Measurements from ENCODE around the gene TMEM81.

The TMEM81 gene

GRCh38 chr1:205058853-205059252 is 25.4 kb downstream of the TMEM81 start:
- no peak for DNase-seq (ENCODE audit: low read depth)

GRCh38 chr1:205057808-205058575 is 26.3 kb downstream of the TMEM81 start:
- DNase-seq (ENCODE audit: low read depth) = no peak

- no peak for DNase-seq (ENCODE audit: low read depth)
These were observed 27.2 kb downstream of the TMEM81 start for GRCh38 chr1:205056956-205057568.

GRCh38 chr1:205056188-205056611 is 28.1 kb downstream of the TMEM81 start:
- no peak for DNase-seq (ENCODE audit: low read depth)

GRCh38 chr1:205054013-205054412 is 30.2 kb downstream of the TMEM81 start:
- no peak for DNase-seq (ENCODE audit: low read depth)

- DNase-seq (ENCODE audit: low read depth) = no peak
These were observed 31.0 kb downstream of the TMEM81 start for GRCh38 chr1:205053296-205053695.

- no peak for DNase-seq (ENCODE audit: low read depth)
These were observed 31.6 kb downstream of the TMEM81 start for GRCh38 chr1:205052690-205053089.

- DNase-seq (ENCODE audit: low read depth) = no peak
These were observed 34.8 kb downstream of the TMEM81 start for GRCh38 chr1:205049479-205049878.

GRCh38 chr1:205048382-205048781 is 35.9 kb downstream of the TMEM81 start:
- DNase-seq (ENCODE audit: low read depth) = no peak

- no peak for DNase-seq (ENCODE audit: low read depth)
These were observed 36.5 kb downstream of the TMEM81 start for GRCh38 chr1:205047764-205048231.

GRCh38 chr1:205046870-205047269 is 37.4 kb downstream of the TMEM81 start:
- DNase-seq (ENCODE audit: low read depth) = no peak

GRCh38 chr1:205045146-205045545 is 39.1 kb downstream of the TMEM81 start:
- no peak for DNase-seq (ENCODE audit: low read depth)

- no peak for DNase-seq (ENCODE audit: low read depth)
These were observed 39.5 kb downstream of the TMEM81 start for GRCh38 chr1:205044741-205045140.

- DNase-seq (ENCODE audit: low read depth) = no peak
These were observed 40.4 kb downstream of the TMEM81 start for GRCh38 chr1:205043866-205044265.

GRCh38 chr1:205042911-205043806 is 41.1 kb downstream of the TMEM81 start, which contains the start of gene CNTN2:
TSS of gene CNTN2 (plus strand) at chr1:205043212. CDS start at chr1:205053186, 9,974 bp downstream.
- DNase-seq (ENCODE audit: low read depth) = no peak

- no peak for DNase-seq (ENCODE audit: low read depth)
These were observed 42.0 kb downstream of the TMEM81 start for GRCh38 chr1:205041998-205042910.

- no peak for DNase-seq (ENCODE audit: low read depth)
These were observed 43.1 kb downstream of the TMEM81 start for GRCh38 chr1:205041001-205041715.

- no peak for DNase-seq (ENCODE audit: low read depth)
These were observed 46.0 kb downstream of the TMEM81 start for GRCh38 chr1:205038132-205038786.

- no peak for DNase-seq (ENCODE audit: low read depth)
These were observed 46.7 kb downstream of the TMEM81 start for GRCh38 chr1:205037539-205037938.
